ENCODE data around the gene KIAA0513.

The KIAA0513 gene

DNA sequence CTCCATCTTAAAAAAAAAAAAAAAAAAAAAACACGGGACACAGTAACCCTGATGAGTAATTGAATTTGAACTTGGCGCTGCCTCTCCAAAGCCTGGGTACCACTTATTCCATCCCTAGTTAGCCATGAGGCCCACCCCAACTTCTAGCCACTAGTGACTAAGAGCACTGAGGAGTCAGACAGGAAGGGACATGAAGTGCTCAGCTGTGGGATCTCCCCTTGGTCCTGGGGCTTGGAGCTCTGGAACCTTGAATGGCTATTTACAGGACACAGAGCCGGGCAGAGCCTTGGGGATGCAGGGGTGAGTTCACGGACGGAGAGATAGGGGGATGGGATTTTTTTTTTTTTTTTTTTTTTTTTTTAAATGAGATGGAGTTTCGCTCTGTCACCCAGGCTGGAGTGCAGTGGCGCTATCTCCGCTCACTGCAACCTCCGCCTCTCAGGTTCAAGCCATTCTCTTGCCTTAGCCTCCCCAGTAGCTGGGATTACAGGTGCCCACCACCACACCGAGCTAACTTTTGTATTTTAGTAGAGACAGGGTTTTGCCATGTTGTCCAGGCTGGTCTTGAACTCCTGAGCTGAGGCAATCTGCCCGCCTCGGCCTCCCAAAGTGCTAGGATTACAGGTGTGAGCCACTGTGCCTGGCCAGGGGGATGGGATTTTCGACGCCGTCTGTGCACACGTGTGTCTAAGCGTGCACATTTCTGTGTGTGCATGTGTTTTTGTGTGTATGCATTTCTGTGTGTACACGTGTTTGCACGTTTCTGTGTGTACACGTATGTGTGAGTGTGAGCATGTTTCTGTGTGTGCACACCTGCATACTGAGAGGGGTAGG, 105.1 kb downstream of the KIAA0513 start:
- Histone ChIP-seq H3K27ac (replicated peaks) (no peak overlapping the region), H3K27me3 (ENCODE audit: insufficient read depth, poor library complexity, severe bottlenecking) (peaks cover 26% of the 10 kb centered on the region), H3K4me3 (replicated peaks; ENCODE audit: insufficient read depth, low read length) (no peak overlapping the region)
- TF ChIP-seq POLR2AphosphoS5 (IDR thresholded peaks at IDR 0.05; ENCODE audit: low read depth) (no peak), GABPA (IDR thresholded peaks at IDR 0.05; ENCODE audit: low read depth) (no peak), SPI1 (IDR thresholded peaks at IDR 0.05; ENCODE audit: borderline replicate concordance, low read depth) (no peak)
- TF ChIP-seq, protein P1, sequence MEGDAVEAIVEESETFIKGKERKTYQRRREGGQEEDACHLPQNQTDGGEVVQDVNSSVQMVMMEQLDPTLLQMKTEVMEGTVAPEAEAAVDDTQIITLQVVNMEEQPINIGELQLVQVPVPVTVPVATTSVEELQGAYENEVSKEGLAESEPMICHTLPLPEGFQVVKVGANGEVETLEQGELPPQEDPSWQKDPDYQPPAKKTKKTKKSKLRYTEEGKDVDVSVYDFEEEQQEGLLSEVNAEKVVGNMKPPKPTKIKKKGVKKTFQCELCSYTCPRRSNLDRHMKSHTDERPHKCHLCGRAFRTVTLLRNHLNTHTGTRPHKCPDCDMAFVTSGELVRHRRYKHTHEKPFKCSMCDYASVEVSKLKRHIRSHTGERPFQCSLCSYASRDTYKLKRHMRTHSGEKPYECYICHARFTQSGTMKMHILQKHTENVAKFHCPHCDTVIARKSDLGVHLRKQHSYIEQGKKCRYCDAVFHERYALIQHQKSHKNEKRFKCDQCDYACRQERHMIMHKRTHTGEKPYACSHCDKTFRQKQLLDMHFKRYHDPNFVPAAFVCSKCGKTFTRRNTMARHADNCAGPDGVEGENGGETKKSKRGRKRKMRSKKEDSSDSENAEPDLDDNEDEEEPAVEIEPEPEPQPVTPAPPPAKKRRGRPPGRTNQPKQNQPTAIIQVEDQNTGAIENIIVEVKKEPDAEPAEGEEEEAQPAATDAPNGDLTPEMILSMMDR (IDR thresholded peaks at IDR 0.05; ENCODE audit: insufficient read depth, low read length) = no peak
- TF ChIP-seq, protein P2, sequence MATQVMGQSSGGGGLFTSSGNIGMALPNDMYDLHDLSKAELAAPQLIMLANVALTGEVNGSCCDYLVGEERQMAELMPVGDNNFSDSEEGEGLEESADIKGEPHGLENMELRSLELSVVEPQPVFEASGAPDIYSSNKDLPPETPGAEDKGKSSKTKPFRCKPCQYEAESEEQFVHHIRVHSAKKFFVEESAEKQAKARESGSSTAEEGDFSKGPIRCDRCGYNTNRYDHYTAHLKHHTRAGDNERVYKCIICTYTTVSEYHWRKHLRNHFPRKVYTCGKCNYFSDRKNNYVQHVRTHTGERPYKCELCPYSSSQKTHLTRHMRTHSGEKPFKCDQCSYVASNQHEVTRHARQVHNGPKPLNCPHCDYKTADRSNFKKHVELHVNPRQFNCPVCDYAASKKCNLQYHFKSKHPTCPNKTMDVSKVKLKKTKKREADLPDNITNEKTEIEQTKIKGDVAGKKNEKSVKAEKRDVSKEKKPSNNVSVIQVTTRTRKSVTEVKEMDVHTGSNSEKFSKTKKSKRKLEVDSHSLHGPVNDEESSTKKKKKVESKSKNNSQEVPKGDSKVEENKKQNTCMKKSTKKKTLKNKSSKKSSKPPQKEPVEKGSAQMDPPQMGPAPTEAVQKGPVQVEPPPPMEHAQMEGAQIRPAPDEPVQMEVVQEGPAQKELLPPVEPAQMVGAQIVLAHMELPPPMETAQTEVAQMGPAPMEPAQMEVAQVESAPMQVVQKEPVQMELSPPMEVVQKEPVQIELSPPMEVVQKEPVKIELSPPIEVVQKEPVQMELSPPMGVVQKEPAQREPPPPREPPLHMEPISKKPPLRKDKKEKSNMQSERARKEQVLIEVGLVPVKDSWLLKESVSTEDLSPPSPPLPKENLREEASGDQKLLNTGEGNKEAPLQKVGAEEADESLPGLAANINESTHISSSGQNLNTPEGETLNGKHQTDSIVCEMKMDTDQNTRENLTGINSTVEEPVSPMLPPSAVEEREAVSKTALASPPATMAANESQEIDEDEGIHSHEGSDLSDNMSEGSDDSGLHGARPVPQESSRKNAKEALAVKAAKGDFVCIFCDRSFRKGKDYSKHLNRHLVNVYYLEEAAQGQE (IDR thresholded peaks at IDR 0.05; ENCODE audit: insufficient replicate concordance, low read depth) = no peak
- no peak for DNase-seq (ENCODE audit: low read depth in 1 of 2, low spot score in 1 of 2)

DNA sequence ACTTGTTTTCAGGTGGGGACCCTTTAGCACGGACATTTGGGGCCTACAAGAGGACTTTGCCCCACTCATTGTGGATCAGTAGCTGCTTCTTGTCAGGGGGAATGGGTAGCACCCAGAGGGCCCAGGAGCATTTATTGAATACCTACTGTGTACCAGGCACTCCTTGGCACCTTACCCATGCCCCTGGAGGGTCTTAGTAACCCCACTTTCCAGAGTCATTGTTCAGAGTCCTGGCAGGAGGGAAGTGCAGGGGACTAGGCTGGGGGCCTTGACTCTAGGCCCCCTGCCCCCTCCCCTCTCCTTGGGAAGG, 105.7 kb downstream of the KIAA0513 start:
- no peak for TF ChIP-seq GABPA (IDR thresholded peaks at IDR 0.05; ENCODE audit: low read depth)
- Histone ChIP-seq H3K27me3 (ENCODE audit: insufficient read depth, poor library complexity, severe bottlenecking) (peaks cover 30% of the 10 kb centered on the region), H3K27ac (replicated peaks) (no peak overlapping the region), H3K4me3 (replicated peaks; ENCODE audit: insufficient read depth, low read length) (no peak overlapping the region)
- DNase-seq (ENCODE audit: low read depth in 1 of 2, low spot score in 1 of 2) = no peak

DNA sequence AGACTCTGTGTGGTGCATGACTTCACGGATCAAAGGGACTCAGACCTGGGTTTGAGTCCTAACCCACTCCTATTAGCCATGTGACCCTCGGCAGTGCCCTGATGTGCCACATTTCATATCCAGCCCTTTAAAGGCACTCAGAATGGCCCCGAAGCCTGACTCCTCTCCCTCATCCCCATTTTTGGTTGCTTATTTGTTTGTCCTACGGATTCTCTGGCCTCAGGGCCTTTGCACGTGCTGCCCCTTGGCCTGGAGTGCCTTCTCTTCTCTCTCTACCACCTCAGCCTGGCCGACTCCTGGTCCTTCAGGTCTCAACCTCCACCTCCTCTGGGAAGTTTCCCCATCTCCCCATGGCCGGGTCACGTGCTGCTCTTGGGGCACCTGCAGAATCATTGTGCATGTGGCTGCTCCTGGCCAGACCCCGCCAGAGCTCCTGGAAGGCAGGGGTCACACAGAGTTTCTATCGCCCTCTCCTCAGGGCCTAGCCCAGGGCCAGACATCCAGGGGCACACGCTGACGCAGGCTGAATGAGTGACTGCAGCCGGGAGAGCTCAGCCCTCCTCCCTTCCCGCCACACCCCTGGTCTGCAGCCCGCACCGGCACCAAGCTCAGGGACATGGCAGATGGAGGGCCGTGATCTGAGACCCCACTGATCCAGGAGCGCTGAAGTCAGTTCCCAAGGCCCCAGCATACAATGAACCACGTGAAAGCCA, 106.6 kb downstream of the KIAA0513 start:
- H3K4me3 ChIP-seq (replicated peaks; ENCODE audit: insufficient read depth, low read length) = no peak overlapping the region
- peaks cover 35% of the 10 kb centered on the region for H3K27me3 ChIP-seq (ENCODE audit: insufficient read depth, poor library complexity, severe bottlenecking)
- DNase-seq (ENCODE audit: low read depth in 1 of 2, low spot score in 1 of 2) = no peak

More for the DNA sequence above, 106.6 kb downstream of the KIAA0513 start:
- TF ChIP-seq SPI1 (IDR thresholded peaks at IDR 0.05; ENCODE audit: borderline replicate concordance, low read depth) (no peak), GABPA (IDR thresholded peaks at IDR 0.05; ENCODE audit: low read depth) (no peak), POLR2AphosphoS5 (IDR thresholded peaks at IDR 0.05; ENCODE audit: low read depth) (no peak)
- TF ChIP-seq, protein P2 (IDR thresholded peaks at IDR 0.05; ENCODE audit: insufficient replicate concordance, low read depth) = no peak
- TF ChIP-seq, protein P1 (IDR thresholded peaks at IDR 0.05; ENCODE audit: insufficient read depth, low read length) = no peak
- H3K27ac ChIP-seq (replicated peaks) = no peak overlapping the region
